Activated T-helper 1 cell treated with anti-CD3 and anti-CD28 coated beads, Interleukin-12 subunit alpha, Interleukin-12 subunit beta, Interleukin-2, Interleukin-4 antibody, amounts not matched to agents 30 ng/mL and 10 ng/mL and 1 ng/mL, durations not matched to agents 14 hours and 24 hours and 36 hours (primary cell): Measurements from ENCODE around the gene KANSL1L. TPM values are rescaled to one million over a fixed set of nuclear protein-coding genes. Genes with fewer than 3 reads are reported as not detected.
A peak's percentile ranks its signal among the peaks of the same experiment; 100 is the strongest.

Source experiments
- DNase-seq: peaks from one replicate; pipeline ENCODE4 v3.0.0; 2021; ENCODE audit warnings: low spot score
- H3K27ac Mint-ChIP-seq: one replicate; pipeline ENCODE4 v1.8.0; 2021; ENCODE audit warnings: mild to moderate bottlenecking, mixed read lengths
- H3K27me3 Mint-ChIP-seq: one replicate; pipeline ENCODE4 v1.8.0; 2022; ENCODE audit warnings: mild to moderate bottlenecking, moderate library complexity, mixed read lengths; ENCODE audit not compliant: insufficient read depth
- H3K36me3 Mint-ChIP-seq: one replicate; pipeline ENCODE4 v1.8.0; 2021; ENCODE audit warnings: low read depth, mixed read lengths
- H3K4me1 Mint-ChIP-seq: one replicate; pipeline ENCODE4 v1.8.0; 2021; ENCODE audit warnings: low read depth, mixed read lengths
- H3K4me3 Mint-ChIP-seq: one replicate; pipeline ENCODE4 v1.8.0; 2021; ENCODE audit warnings: mild to moderate bottlenecking, moderate library complexity, mixed read lengths
- H3K9me3 Mint-ChIP-seq: one replicate; pipeline ENCODE4 v1.8.0; 2021; ENCODE audit warnings: mixed read lengths
- intact Hi-C: fragments of 100-400 bp; cut with micrococcal nuclease; formaldehyde crosslinking; loops from one replicate; pipeline ENCODE4 v1.15.1; 2024
- total RNA-seq: library from RNA; stranded (reverse); gene quantifications from 2 replicates; pipeline ENCODE4 v1.2.3, GENCODE V29; 2022

The KANSL1L gene, protein sequence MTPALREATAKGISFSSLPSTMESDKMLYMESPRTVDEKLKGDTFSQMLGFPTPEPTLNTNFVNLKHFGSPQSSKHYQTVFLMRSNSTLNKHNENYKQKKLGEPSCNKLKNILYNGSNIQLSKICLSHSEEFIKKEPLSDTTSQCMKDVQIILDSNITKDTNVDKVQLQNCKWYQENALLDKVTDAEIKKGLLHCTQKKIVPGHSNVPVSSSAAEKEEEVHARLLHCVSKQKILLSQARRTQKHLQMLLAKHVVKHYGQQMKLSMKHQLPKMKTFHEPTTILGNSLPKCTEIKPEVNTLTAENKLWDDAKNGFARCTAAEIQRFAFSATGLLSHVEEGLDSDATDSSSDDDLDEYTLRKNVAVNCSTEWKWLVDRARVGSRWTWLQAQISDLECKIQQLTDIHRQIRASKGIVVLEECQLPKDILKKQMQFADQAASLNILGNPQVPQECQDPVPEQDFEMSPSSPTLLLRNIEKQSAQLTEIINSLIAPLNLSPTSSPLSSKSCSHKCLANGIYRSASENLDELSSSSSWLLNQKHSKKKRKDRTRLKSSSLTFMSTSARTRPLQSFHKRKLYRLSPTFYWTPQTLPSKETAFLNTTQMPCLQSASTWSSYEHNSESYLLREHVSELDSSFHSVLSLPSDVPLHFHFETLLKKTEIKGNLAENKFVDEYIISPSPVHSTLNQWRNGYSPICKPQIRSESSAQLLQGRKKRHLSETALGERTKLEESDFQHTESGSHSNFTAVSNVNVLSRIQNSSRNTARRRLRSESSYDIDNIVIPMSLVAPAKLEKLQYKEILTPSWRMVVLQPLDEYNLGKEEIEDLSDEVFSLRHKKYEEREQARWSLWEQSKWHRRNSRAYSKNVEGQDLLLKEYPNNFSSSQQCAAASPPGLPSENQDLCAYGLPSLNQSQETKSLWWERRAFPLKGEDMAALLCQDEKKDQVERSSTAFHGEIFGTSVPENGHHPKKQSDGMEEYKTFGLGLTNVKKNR
- 3.0 and 3.6 TPM in 2 replicates for total RNA-seq

DNA sequence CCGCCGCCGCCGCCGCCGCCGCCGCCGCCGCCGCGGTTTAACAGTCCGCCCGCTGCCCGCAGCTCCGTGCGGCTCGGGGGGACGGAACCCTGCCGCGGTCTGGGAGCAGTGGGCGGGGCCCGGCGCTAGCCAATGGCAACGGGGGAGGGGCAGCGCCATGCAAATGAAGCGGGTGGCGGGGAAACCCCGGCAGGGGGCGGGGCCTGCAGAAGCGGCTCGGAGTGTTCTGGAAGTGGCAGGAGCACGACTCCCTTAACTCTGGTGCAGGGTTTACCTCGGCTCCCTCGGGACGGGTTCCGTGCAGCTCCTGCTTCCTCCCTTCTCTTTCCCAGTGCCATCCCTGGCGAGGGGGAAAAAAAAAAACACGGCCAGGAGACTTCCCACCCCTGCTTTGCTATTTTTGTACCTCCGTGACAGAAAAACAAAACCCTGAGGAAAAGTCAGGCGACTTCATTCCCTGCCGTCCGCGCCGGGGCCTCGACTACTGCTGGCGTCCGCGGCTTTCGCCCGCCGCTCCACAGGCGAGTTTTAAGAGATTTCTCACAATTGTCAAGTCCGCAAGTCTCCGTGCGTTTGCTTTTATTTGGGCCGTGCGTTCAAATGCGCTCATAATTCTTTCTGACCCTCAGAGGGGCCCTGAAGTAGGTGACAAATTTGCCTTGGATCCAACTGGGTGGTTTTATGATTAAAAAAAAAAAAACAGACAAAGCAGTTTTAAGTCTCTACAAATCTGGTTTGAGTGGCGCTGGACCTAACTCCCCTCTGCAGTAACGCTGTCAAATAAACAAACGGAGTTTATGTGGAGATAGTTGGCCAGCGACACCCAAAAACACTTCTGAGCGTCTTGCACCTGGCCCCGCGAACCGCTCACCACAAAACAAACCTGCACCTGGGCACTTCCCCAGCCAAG lies at the start of gene KANSL1L:
Gene KANSL1L, minus strand, starts transcription at position 101 of the 910 bp plus-strand sequence. CDS start 16,827 bp downstream, outside the sequence.
- DNase-seq: peak; percentile 95
- peak within 1 kb of the TSS; percentile 96 for H3K27ac Mint-ChIP-seq
- no peaks in the 10 kb centered on the region for H3K36me3 Mint-ChIP-seq
- peaks cover 30% of the 10 kb centered on the region for H3K4me1 Mint-ChIP-seq
- intact Hi-C loops: loop anchor here (2.0 to 5.0 kb wide), 3 partner anchors 305 to 1917 kb away; partner anchors contain the start of genes IDH1, LANCL1 and PIKFYVE
- peak within 1 kb of the TSS; percentile 98 for H3K4me3 Mint-ChIP-seq
- peaks cover 31% of the 10 kb centered on the region for H3K27me3 Mint-ChIP-seq
- no peaks in the 10 kb centered on the region for H3K9me3 Mint-ChIP-seq

DNA sequence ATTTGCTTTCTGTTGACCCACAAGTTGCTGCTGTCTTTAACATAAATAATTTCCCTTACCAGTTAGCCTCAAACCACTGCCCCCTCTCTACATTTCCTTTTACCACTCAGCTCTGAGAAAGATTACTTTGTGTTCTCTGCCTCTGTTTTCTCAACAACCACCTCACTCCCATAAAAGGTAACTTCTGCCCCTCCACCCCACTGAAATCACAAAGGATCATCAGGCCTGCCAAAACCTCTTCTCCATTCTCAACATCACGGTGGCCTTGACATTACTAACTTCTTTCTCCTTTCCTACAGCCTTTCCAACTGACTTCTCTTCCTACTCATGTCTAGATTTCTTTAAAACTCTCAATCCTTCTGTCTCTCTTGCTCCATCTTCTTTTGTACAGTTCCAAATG lies 43.9 kb upstream of the KANSL1L start:
- Mint-ChIP-seq H3K27ac (no peak overlapping the region), H3K4me3 (no peak overlapping the region), H3K36me3 (no peaks in the 10 kb centered on the region), H3K4me1 (no peaks in the 10 kb centered on the region), H3K27me3 (peaks cover 9% of the 10 kb centered on the region), H3K9me3 (no peaks in the 10 kb centered on the region)
- intact Hi-C loops: no loop called here
- DNase-seq: no peak

DNA sequence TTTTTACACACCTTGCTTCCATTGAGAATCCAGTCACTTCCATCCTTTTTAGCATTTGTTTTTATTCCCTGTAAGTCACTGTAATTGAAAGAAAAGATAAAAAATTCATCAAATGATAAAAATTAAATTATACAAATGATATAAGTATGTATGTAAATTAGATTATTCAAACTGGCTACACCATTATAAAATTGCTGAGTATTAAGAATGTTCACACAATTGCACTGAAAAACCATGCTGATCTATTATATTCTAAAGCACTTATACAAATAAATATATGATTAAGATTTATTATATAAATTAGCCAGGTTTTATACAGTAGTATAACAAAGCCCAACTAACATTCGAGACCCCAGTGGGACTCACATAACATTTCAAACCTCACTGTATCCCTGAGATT lies 39.0 kb upstream of the KANSL1L start:
- intact Hi-C loops: no loop called here
- H3K4me3 Mint-ChIP-seq: no peak overlapping the region
- peaks cover 13% of the 10 kb centered on the region for H3K27me3 Mint-ChIP-seq
- H3K27ac Mint-ChIP-seq: no peak overlapping the region
- DNase-seq: no peak
- H3K4me1 Mint-ChIP-seq: no peaks in the 10 kb centered on the region
- H3K36me3 Mint-ChIP-seq: no peaks in the 10 kb centered on the region
- H3K9me3 Mint-ChIP-seq: no peaks in the 10 kb centered on the region

- Mint-ChIP-seq H3K4me3 (no peak overlapping the region), H3K36me3 (no peaks in the 10 kb centered on the region), H3K27me3 (peaks cover 16% of the 10 kb centered on the region), H3K4me1 (no peaks in the 10 kb centered on the region), H3K27ac (no peak overlapping the region), H3K9me3 (no peaks in the 10 kb centered on the region)
- intact Hi-C loops: no loop called here
- no peak for DNase-seq
Measured at GRCh38 chr2:210207929-210208328, 36.7 kb upstream of the KANSL1L start.

GRCh38 chr2:210203558-210203957 lies 32.3 kb upstream of the KANSL1L start:
- Mint-ChIP-seq H3K36me3 (no peaks in the 10 kb centered on the region), H3K9me3 (no peaks in the 10 kb centered on the region), H3K27me3 (peaks cover 15% of the 10 kb centered on the region), H3K27ac (no peak overlapping the region), H3K4me1 (no peaks in the 10 kb centered on the region), H3K4me3 (no peak overlapping the region)
- DNase-seq: no peak
- intact Hi-C loops: no loop called here

GRCh38 chr2:210203147-210203546 lies 31.9 kb upstream of the KANSL1L start:
- no peak overlapping the region for H3K4me3 Mint-ChIP-seq
- no peaks in the 10 kb centered on the region for H3K36me3 Mint-ChIP-seq
- no peaks in the 10 kb centered on the region for H3K9me3 Mint-ChIP-seq

GRCh38 chr2:210199854-210200253 lies 28.6 kb upstream of the KANSL1L start:
- Mint-ChIP-seq H3K27ac (no peak overlapping the region), H3K4me1 (peaks cover 6% of the 10 kb centered on the region), H3K36me3 (no peaks in the 10 kb centered on the region), H3K4me3 (no peak overlapping the region), H3K27me3 (peaks cover 15% of the 10 kb centered on the region), H3K9me3 (no peaks in the 10 kb centered on the region)
- DNase-seq: no peak
- intact Hi-C loops: loop anchor here (1.0 to 2.0 kb wide), 5 partner anchors 223 to 1805 kb away; partner anchors contain the start of gene MAP2

More at GRCh38 chr2:210203147-210203546, 31.9 kb upstream of the KANSL1L start:
- H3K4me1 Mint-ChIP-seq: peaks cover 4% of the 10 kb centered on the region
- H3K27ac Mint-ChIP-seq: no peak overlapping the region
- intact Hi-C loops: no loop called here
- peaks cover 15% of the 10 kb centered on the region for H3K27me3 Mint-ChIP-seq
- DNase-seq: no peak

DNA sequence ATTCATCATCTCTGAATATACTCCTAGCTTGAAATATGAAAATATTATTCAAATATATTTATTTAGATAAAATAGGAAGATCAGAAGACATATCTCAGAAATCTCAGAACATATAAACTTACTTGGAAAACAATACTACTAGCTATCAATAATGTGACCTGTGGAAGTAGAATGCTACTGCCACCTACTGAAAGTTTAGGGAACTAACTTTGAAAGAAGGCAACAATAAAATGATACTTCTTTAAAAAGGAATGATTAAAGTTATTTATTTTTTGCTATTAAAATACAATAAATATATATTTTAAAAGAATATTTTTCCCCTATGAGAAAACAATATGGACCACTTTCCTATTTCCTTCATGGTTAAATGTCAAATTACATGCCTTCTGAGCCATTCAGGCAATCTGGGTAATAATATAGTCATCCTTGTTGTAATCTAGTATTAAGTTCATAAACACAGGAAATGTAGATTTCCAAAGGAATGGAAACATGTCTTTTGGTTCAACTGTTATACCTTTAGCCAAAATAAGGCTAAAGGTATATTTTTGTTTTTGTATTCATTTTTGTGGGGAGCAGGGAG lies 28.1 kb upstream of the KANSL1L start:
- Mint-ChIP-seq H3K4me1 (peaks cover 6% of the 10 kb centered on the region), H3K27me3 (peaks cover 13% of the 10 kb centered on the region)
- intact Hi-C loops: loop anchor here (1.0 to 2.0 kb wide), 5 partner anchors 222 to 1804 kb away; partner anchors contain the start of gene MAP2

GRCh38 chr2:210198326-210198725 lies 27.1 kb upstream of the KANSL1L start:
- intact Hi-C loops: loop anchor here (2.0 kb wide), 3 partner anchors 622 to 1804 kb away; partner anchors contain the start of gene MAP2
- Mint-ChIP-seq H3K36me3 (no peaks in the 10 kb centered on the region), H3K4me3 (no peak overlapping the region), H3K9me3 (no peaks in the 10 kb centered on the region), H3K27ac (no peak overlapping the region), H3K4me1 (peaks cover 6% of the 10 kb centered on the region), H3K27me3 (peaks cover 14% of the 10 kb centered on the region)
- DNase-seq: no peak

More for the DNA sequence above, 28.1 kb upstream of the KANSL1L start:
- Mint-ChIP-seq H3K9me3 (no peaks in the 10 kb centered on the region), H3K27ac (no peak overlapping the region), H3K4me3 (no peak overlapping the region), H3K36me3 (no peaks in the 10 kb centered on the region)
- no peak for DNase-seq

DNA sequence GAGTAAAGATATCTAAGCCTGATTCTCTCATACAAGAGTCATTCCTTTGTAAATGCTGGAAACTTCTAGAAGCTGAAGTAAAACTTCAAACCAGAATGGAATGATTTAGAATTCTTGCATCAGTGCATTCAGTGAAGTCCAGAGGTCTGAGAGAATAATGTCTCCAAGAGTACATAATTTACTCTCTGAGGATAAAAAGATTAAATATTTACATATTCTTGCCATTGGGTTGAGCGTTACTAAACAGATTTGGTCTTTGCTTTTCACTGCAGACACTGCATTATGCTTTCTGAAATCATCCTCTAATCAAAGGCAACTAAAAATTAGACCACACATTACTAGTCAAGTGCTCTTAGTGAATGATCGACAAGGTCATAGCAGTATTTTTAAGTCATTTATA lies 26.5 kb upstream of the KANSL1L start:
- no peaks in the 10 kb centered on the region for H3K36me3 Mint-ChIP-seq
- peaks cover 6% of the 10 kb centered on the region for H3K4me1 Mint-ChIP-seq
- no peaks in the 10 kb centered on the region for H3K9me3 Mint-ChIP-seq
- no peak overlapping the region for H3K4me3 Mint-ChIP-seq
- intact Hi-C loops: loop anchor here (2.0 kb wide), 3 partner anchors 621 to 1803 kb away; partner anchors contain the start of gene MAP2
- no peak overlapping the region for H3K27ac Mint-ChIP-seq
- DNase-seq: no peak
- H3K27me3 Mint-ChIP-seq: peaks cover 14% of the 10 kb centered on the region

DNA sequence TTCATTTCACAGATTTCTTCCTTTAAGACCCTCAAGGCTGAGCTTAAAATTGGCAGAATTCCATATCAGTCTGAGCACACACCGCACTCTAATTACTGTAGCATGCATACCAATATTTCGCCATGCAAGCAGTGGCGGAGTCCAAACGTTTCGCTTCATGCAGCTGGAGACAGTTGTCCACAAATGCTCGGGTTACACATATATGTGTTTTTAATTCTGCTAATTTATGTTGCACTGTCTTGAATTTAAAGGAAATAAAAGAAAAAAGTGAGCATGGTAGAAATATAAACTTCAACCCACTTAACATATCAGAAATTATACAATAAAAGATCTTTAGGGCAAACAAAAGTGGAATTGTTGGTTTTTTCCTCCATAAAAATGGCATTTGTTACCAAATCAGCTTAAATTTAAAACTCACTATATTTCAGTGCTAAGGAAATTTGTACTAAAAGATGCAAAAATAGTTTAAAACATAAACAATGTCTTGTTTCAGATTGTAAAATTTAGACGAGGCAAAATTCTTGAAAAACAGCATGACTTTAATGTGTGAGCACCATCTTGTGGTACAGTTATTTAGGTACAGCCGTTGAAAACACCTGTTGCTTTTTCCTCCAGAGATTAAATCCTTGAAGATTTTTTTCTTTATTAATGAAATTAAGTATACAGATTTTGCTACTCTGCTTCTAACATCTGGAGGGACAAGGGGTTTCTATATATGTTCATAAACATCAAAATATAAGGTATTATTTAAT lies 24.1 kb upstream of the KANSL1L start:
- H3K27ac Mint-ChIP-seq: no peak overlapping the region
- H3K27me3 Mint-ChIP-seq: peaks cover 14% of the 10 kb centered on the region
- H3K4me3 Mint-ChIP-seq: no peak overlapping the region
- intact Hi-C loops: loop anchor here (1.0 to 2.0 kb wide), 3 partner anchors 122 to 1728 kb away; no protein-coding TSS in a partner anchor
- DNase-seq: no peak
- no peaks in the 10 kb centered on the region for H3K36me3 Mint-ChIP-seq
- H3K9me3 Mint-ChIP-seq: no peaks in the 10 kb centered on the region
- H3K4me1 Mint-ChIP-seq: peaks cover 6% of the 10 kb centered on the region
